HEK293 (cell line): ENCODE data around the gene AP1B1.

Experiments
- CTCF ChIA-PET: fragments of 350-600 bp; formaldehyde crosslinking; extraction: SDS; loops from one replicate; lab custom pipeline; 2021; ENCODE audit warnings: antibody characterized with exemption; lab: Yijun Ruan, JAX
- POLR2A ChIA-PET: fragments of 300-600 bp; formaldehyde crosslinking; extraction: SDS; loops from one replicate; lab custom pipeline; 2020; ENCODE audit warnings: antibody characterized with exemption, inconsistent platforms; lab: Yijun Ruan, JAX
- H3K27ac ChIP-seq: fragments of 200-500 bp; sonication (Bioruptor generic); 2 replicates; pipeline ENCODE4 v1.5.1; 2014; ENCODE audit warnings: low read depth, low read length, control low read depth, inconsistent platforms; ENCODE audit errors: extremely low read depth
- H3K36me3 ChIP-seq, 2 experiments: fragments of 200-500 bp in 1 of 2; sonication (Bioruptor generic) in 1 of 2; 1 replicate in 1 of 2; 2 replicates in 1 of 2; pipeline ENCODE4 v1.5.1; 2014 to 2017; ENCODE audit warnings: inconsistent platforms in 2 of 2, low read length in 2 of 2; ENCODE audit not compliant: control insufficient read depth in 2 of 2, insufficient read depth in 1 of 2
- H3K4me1 ChIP-seq: fragments of 200-500 bp; sonication (Bioruptor generic); 2 replicates; pipeline ENCODE4 v1.5.1; 2014; ENCODE audit warnings: mild to moderate bottlenecking, low read length, inconsistent platforms; ENCODE audit not compliant: control insufficient read depth, insufficient read depth
- H3K4me3 ChIP-seq: 2 replicates; pipeline ENCODE4 v1.5.1; 2011; ENCODE audit warnings: low read depth, mild to moderate bottlenecking, control low read depth, low read length, moderate library complexity
- H3K9me3 ChIP-seq: fragments of 200-500 bp; sonication (Bioruptor generic); 2 replicates; pipeline ENCODE4 v1.5.1; 2014; ENCODE audit warnings: low read depth, low read length, inconsistent platforms; ENCODE audit not compliant: control insufficient read depth, insufficient read depth
- BCL11A ChIP-seq: fragments of 450-650 bp; formaldehyde crosslinking; IDR thresholded peaks from 2 replicates; pipeline ENCODE4 v1.5.1; 2016; ENCODE audit warnings: low read depth, missing biosample characterization, missing genetic modification characterization
- EGR2 ChIP-seq: fragments of 450-650 bp; formaldehyde crosslinking; IDR thresholded peaks from 2 replicates; pipeline ENCODE4 v1.5.1; 2016; ENCODE audit warnings: low read depth, missing biosample characterization, missing genetic modification characterization
- GLIS1 ChIP-seq: fragments of 450-650 bp; formaldehyde crosslinking; IDR thresholded peaks from 2 replicates; pipeline ENCODE4 v1.5.1; 2016; ENCODE audit warnings: missing biosample characterization, missing genetic modification characterization
- GLIS2 ChIP-seq: fragments of 450-650 bp; formaldehyde crosslinking; IDR thresholded peaks from 2 replicates; pipeline ENCODE4 v1.5.1; 2016; ENCODE audit warnings: missing biosample characterization, missing genetic modification characterization
- HOXD13 ChIP-seq: sonication (generic); formaldehyde crosslinking; IDR thresholded peaks from 2 replicates; pipeline ENCODE4 v1.8.0; 2022; ENCODE audit warnings: missing genetic modification reagents, borderline replicate concordance
- KLF1 ChIP-seq: fragments of 450-650 bp; formaldehyde crosslinking; IDR thresholded peaks from 2 replicates; pipeline ENCODE4 v1.5.1; 2016; ENCODE audit warnings: missing biosample characterization, missing genetic modification characterization
- PATZ1 ChIP-seq: fragments of 450-650 bp; formaldehyde crosslinking; IDR thresholded peaks from 2 replicates; pipeline ENCODE4 v1.5.1; 2016; ENCODE audit warnings: missing biosample characterization, missing genetic modification characterization
- PRDM10 ChIP-seq: fragments of 450-650 bp; formaldehyde crosslinking; IDR thresholded peaks from 2 replicates; pipeline ENCODE4 v1.5.1; 2016; ENCODE audit warnings: missing biosample characterization, missing genetic modification characterization
- RBAK ChIP-seq: fragments of 450-650 bp; formaldehyde crosslinking; IDR thresholded peaks from 2 replicates; pipeline ENCODE4 v1.5.1; 2016; ENCODE audit warnings: missing biosample characterization, missing genetic modification characterization
- SP2 ChIP-seq: fragments of 450-650 bp; formaldehyde crosslinking; IDR thresholded peaks from 2 replicates; pipeline ENCODE4 v1.5.1; 2016; ENCODE audit warnings: missing biosample characterization, missing genetic modification characterization
- ZBTB20 ChIP-seq: fragments of 450-650 bp; formaldehyde crosslinking; IDR thresholded peaks from 2 replicates; pipeline ENCODE4 v1.5.1; 2016; ENCODE audit warnings: missing biosample characterization, missing genetic modification characterization
- ZFHX2 ChIP-seq: fragments of 450-650 bp; formaldehyde crosslinking; conservative IDR thresholded peaks from 2 replicates; pipeline ENCODE4 v1.5.1; 2016; ENCODE audit warnings: missing biosample characterization, missing genetic modification characterization
- ZNF174 ChIP-seq: fragments of 450-650 bp; formaldehyde crosslinking; IDR thresholded peaks from 2 replicates; pipeline ENCODE4 v1.5.0; 2017; ENCODE audit warnings: missing biosample characterization, mild to moderate bottlenecking, missing genetic modification characterization
- ZNF391 ChIP-seq: fragments of 450-650 bp; formaldehyde crosslinking; IDR thresholded peaks from 2 replicates; pipeline ENCODE4 v1.5.1; 2016; ENCODE audit warnings: low read depth, missing biosample characterization, missing genetic modification characterization, borderline replicate concordance
- ZNF433 ChIP-seq: fragments of 450-650 bp; formaldehyde crosslinking; IDR thresholded peaks from 2 replicates; pipeline ENCODE4 v1.5.1; 2016; ENCODE audit warnings: missing biosample characterization, missing genetic modification characterization, low read depth
- ZNF501 ChIP-seq: fragments of 450-650 bp; formaldehyde crosslinking; IDR thresholded peaks from 2 replicates; pipeline ENCODE4 v1.5.1; 2016; ENCODE audit warnings: missing biosample characterization, missing genetic modification characterization
- ZNF529 ChIP-seq: fragments of 450-650 bp; formaldehyde crosslinking; IDR thresholded peaks from 2 replicates; pipeline ENCODE4 v1.5.1; 2017; ENCODE audit warnings: missing genetic modification characterization, missing biosample characterization; ENCODE audit not compliant: insufficient replicate concordance
- ZNF560 ChIP-seq: fragments of 450-650 bp; formaldehyde crosslinking; IDR thresholded peaks from 2 replicates; pipeline ENCODE4 v1.5.1; 2017; ENCODE audit warnings: missing biosample characterization, missing genetic modification characterization, borderline replicate concordance
- ZNF626 ChIP-seq: fragments of 450-650 bp; sonication (Bioruptor Pico); formaldehyde crosslinking; IDR thresholded peaks from 2 replicates; pipeline ENCODE4 v1.5.1; 2018; ENCODE audit warnings: missing biosample characterization, missing genetic modification characterization, inconsistent platforms
- ZNF692 ChIP-seq: fragments of 450-650 bp; formaldehyde crosslinking; IDR thresholded peaks from 2 replicates; pipeline ENCODE4 v1.5.1; 2016; ENCODE audit warnings: missing biosample characterization, missing genetic modification characterization
- ZNF701 ChIP-seq: fragments of 450-650 bp; formaldehyde crosslinking; IDR thresholded peaks from 2 replicates; pipeline ENCODE4 v1.5.1; 2016; ENCODE audit warnings: missing biosample characterization, missing genetic modification characterization
- ZNF704 ChIP-seq: fragments of 450-650 bp; formaldehyde crosslinking; IDR thresholded peaks from 2 replicates; pipeline ENCODE4 v1.5.1; 2016; ENCODE audit warnings: missing biosample characterization, missing genetic modification characterization
- ZSCAN18 ChIP-seq: fragments of 450-650 bp; formaldehyde crosslinking; IDR thresholded peaks from 2 replicates; pipeline ENCODE4 v1.5.1; 2016; ENCODE audit warnings: missing biosample characterization, missing genetic modification characterization

The AP1B1 gene

GRCh38 chr22:29310065-29310862 lies 78.1 kb downstream of the AP1B1 start (continued):
- TF ChIP-seq PATZ1 (tag by site-specific recombination) (no peak), ZNF391 (tag by site-specific recombination) (no peak), ZNF560 (tag by site-specific recombination) (no peak), ZNF626 (tag by site-specific recombination) (no peak), ZNF529 (no peak), BCL11A (tag by site-specific recombination) (peak; percentile 40; the same call in 1 of the 2 replicates), ZNF701 (tag by site-specific recombination) (no peak), ZNF174 (tag by site-specific recombination) (no peak), PRDM10 (tag by site-specific recombination) (no peak), HOXD13 (no peak)

GRCh38 chr22:29309332-29310064 lies 78.9 kb downstream of the AP1B1 start:
- Histone ChIP-seq H3K27ac (no peak overlapping the region), H3K36me3 (no peaks in the 10 kb centered on the region), H3K9me3 (no peaks in the 10 kb centered on the region), H3K4me3 (no peak overlapping the region), H3K4me1 (peaks cover 8% of the 10 kb centered on the region)
- ChIA-PET CTCF (no interaction called here), POLR2A (interaction anchor here (0.5 kb wide), 1 partner anchor 244 kb away, joined by 5 read pairs; the partner anchor contains the start of gene THOC5)
- TF ChIP-seq GLIS1 (no peak), GLIS2 (peak; percentile 36; the same call in 1 of the 2 replicates), ZBTB20 (tag by site-specific recombination) (peak; percentile 46), EGR2 (peak; percentile 90), ZNF433 (no peak), ZFHX2 (tag by site-specific recombination) (peak; percentile 88), ZNF704 (tag by site-specific recombination) (no peak), ZNF501 (tag by site-specific recombination) (no peak), ZNF529 (no peak), SP2 (peak; percentile 50), ZSCAN18 (tag by site-specific recombination) (no peak), KLF1 (peak; percentile 58), ZNF692 (peak; percentile 42; the same call in 1 of the 2 replicates), RBAK (no peak)
